SIG-M5 treated with dmso at 0.1 percent for 504 hours (cell line): ENCODE results near the gene NFAT5.
"Not testable (repeated sequence)": the region's sequence is repeated elsewhere in the genome, so short reads cannot be mapped to it uniquely, and the experiment has no call there.

Experiments used
- DNase-seq: peaks from one replicate; lab custom pipeline; 2025; ENCODE audit not compliant: unreplicated experiment; lab: John Stamatoyannopoulos, UW

The NFAT5 gene

GRCh38 chr16:69565671-69566239 lies at the start of gene NFAT5:
Gene NFAT5 (plus strand): TSS chr16:69565966. CDS start chr16:69566302, 336 bp downstream.
- peak; percentile 81 for DNase-seq

- not testable (repeated sequence) for DNase-seq
Observed at GRCh38 chr16:69517914-69518313, 47.9 kb upstream of the NFAT5 start.

GRCh38 chr16:69520413-69520799 lies 45.4 kb upstream of the NFAT5 start:
- no peak for DNase-seq

GRCh38 chr16:69520800-69521602 lies 44.8 kb upstream of the NFAT5 start:
- DNase-seq = no peak

GRCh38 chr16:69522041-69522578 lies 43.7 kb upstream of the NFAT5 start:
- DNase-seq = no peak

GRCh38 chr16:69522732-69523404 lies 42.9 kb upstream of the NFAT5 start:
- no peak for DNase-seq

- no peak for DNase-seq
Observed at GRCh38 chr16:69523566-69524305, 42.0 kb upstream of the NFAT5 start.

GRCh38 chr16:69526831-69527655 lies 38.7 kb upstream of the NFAT5 start:
- DNase-seq = no peak

- DNase-seq = no peak
Observed at GRCh38 chr16:69531988-69532387, 33.8 kb upstream of the NFAT5 start.

- no peak for DNase-seq
Observed at GRCh38 chr16:69532641-69533455, 32.9 kb upstream of the NFAT5 start.

- no peak for DNase-seq
Observed at GRCh38 chr16:69534720-69535119, 31.0 kb upstream of the NFAT5 start.

- DNase-seq = no peak
Observed at GRCh38 chr16:69535123-69536050, 30.4 kb upstream of the NFAT5 start.

GRCh38 chr16:69537706-69538080 lies 28.1 kb upstream of the NFAT5 start:
- DNase-seq = no peak

GRCh38 chr16:69538808-69539207 lies 27.0 kb upstream of the NFAT5 start:
- DNase-seq = no peak

- DNase-seq = no peak
Observed at GRCh38 chr16:69542974-69543373, 22.8 kb upstream of the NFAT5 start.

GRCh38 chr16:69544088-69544487 lies 21.7 kb upstream of the NFAT5 start:
- no peak for DNase-seq

- not testable (repeated sequence) for DNase-seq
Observed at GRCh38 chr16:69546663-69547062, 19.1 kb upstream of the NFAT5 start.

- DNase-seq = no peak
Observed at GRCh38 chr16:69553332-69553731, 12.4 kb upstream of the NFAT5 start.
